HG02870 (cell line): Measurements from ENCODE around the gene TTLL9.
A peak's percentile ranks its signal among the peaks of the same experiment; 100 is the strongest.
"Not testable (repeated sequence)": the region's sequence is repeated elsewhere in the genome, so short reads cannot be mapped to it uniquely, and the experiment has no call there.

ENCODE experiments used
- ATAC-seq: cut with Tn5 transposase; IDR thresholded peaks from one replicate; pipeline ENCODE4 v1.9.1; 2021; ENCODE audit warnings: mild to moderate bottlenecking, moderate library complexity; ENCODE audit not compliant: unreplicated experiment

Gene TTLL9

GRCh38 chr20:31916708-31917107 is 46.3 kb downstream of the TTLL9 start:
- ATAC-seq, result no peak

DNA sequence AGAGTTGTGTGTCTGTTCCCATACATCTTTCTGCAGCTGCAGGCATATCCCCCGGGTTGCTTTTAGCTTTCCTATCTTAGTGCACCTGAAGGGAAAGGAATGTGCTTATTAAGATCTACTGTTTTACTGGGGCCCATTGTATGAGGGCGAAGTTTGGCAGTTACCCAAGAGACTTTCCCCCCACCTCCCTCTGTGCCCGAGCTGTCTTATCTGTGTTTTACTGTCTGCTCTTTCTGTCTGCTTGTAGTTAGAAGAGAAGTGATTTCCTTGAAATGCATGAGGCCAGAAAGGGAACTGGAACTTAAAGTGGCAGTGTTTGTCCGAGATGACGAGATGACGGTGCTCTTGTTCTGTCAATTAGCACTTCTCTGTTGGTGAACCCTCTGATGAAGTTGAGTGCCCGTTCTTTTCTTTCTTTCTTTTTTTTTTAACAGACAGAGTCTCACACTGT is 47.6 kb downstream of the TTLL9 start:
- ATAC-seq, result not testable (repeated sequence)

DNA sequence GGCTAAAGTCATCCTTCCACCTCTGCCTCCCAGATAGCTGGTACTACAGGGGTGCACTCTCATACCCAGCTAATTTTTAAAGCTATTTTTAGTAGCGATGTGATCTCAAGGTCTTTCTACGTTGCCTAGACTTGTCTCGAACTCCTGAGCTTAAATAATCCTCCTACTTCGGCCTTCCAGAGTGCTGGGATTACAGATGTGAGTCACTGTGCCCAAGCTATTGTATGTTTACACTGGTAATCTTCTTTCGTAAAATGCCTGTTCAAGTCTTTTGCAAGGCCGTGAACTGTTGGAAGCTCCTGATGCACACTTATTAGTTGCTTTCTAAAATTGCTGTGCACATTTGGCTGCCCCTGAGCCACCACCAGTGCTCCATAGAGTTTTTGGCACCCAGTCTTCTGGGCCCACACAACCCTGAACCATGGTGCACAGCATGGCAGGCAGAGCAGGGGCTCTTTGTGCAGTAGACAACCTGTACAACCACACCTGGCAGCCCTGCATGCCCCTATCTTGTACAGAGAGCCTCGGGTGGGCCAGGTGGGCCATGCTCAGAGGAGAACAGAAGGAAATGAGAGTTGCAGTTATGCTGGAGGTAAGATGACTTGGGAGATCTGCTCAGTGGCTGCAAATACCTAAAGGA is 48.2 kb downstream of the TTLL9 start:
- no peak for ATAC-seq

- no peak for ATAC-seq
These were observed 49.1 kb downstream of the TTLL9 start for GRCh38 chr20:31919410-31920155.

GRCh38 chr20:31920275-31920855 is 49.9 kb downstream of the TTLL9 start:
- ATAC-seq, result no peak

DNA sequence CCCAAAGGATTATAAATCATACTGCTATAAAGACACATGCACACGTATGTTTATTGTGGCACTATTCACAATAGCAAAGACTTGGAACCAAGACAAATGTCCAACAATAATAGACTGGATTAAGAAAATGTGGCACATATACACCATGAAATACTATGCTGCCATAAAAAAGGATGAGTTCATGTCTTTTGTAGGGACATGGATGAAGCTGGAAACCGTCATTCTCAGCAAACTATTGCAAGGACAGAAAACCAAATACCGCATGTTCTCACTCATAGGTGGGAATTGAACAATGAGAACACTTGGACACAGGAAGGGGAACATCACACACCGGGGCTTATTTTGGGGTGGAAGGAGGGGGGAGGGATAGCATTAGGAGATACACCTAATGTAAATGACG is 51.0 kb downstream of the TTLL9 start:
- ATAC-seq, result not testable (repeated sequence)

GRCh38 chr20:31922181-31922580 is 51.7 kb downstream of the TTLL9 start:
- no peak for ATAC-seq

DNA sequence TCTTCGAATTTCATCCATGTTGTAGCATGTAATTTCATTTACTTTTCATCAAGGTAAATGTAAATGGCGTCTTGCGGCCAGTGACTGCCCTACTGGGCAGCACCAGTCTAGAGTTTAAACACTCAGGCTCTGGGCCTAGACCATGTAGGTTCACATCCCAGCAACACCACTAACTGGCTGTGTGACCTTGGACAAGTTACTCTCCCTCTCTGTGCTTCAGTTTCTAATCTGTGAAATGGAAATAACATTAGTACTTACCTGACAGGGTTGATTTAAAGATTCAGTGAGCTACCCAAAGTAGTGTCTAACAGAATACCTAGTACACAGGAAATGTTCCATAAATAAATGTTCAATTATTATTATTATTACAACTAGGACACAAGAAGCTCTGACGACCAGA is 52.2 kb downstream of the TTLL9 start:
- no peak for ATAC-seq

DNA sequence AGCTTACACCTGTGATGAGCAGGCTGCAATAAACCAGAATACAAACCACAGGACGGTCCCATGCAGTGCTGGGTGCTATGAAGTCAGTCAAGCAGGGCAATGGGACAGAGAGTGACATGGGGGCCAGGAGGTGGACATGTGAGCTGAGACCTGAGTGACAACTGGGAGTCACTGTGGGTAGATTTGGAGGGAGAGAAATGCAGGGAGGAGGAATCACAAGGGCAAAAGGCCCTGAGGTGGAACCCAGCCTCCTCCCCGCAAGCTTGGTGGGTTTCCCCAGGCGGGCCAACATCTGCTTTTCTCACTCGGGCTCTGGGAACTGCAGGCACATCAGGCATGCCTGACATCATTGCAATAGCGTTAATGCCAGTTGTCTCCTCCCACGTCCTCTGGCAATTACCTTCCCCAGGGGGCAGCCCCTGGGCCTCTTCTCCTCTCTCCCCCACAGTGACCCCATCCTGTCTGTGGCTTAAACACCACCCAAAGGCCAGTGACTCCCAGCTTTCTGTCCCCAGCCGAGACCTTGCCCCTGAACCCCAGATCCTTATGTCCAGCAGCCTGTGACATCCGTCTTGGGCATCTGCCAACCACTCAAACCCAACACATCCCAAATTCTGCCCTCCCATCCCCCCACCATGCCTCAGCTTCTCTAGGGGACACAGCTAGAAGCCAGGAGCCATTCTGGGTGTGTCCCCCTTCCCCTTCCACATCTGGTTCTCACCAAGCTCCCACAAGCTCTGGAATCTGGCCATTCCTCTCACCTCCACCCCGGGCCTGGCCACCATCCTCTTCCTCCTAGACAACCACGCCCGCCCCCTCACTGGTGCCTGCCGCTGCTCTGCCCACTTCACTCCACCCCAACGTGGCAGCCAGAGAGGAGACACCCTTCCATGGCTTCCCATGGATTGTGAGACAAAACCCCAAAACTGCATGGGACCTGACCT is 53.2 kb downstream of the TTLL9 start:
- ATAC-seq, result peak; percentile 81

GRCh38 chr20:31924561-31924960 is 54.1 kb downstream of the TTLL9 start:
- ATAC-seq, result no peak

DNA sequence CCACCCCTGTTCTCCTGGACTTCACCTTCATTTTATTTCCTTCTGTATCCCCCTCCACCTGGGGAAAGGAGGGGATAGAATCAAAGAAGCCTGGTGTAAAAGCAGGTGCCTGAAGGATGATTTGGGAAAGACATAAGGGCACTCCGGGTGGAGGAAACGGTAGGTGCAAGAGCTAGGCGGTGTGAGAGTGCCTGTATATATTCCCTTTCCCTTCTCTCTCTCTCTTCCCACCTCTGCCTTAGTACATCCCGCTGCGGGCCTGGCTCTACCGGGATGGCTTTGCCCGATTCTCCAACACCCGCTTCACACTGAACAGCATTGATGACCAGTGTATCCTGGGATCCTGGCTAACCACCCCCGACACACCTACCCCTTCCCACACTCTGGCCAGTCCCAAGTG is 55.2 kb downstream of the TTLL9 start:
- ATAC-seq, result no peak

DNA sequence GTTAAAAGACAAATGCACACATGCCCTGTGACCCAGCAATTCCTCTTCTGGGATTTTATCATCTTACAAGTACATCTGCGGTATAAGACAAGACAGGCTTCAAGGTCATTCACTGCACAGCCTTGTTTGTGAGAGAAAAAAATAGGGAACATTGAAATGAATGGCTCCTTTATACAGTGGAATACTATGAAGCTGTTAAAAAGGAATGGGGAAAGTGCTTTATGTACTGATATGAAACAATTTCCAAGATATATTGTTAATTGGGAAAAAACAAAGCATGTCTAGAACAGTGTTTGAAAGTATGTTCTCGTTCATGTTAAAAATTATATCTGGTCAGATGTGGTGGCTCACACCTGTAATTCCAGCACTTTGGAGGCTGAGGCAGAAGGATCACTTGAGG is 56.1 kb downstream of the TTLL9 start:
- no peak for ATAC-seq

DNA sequence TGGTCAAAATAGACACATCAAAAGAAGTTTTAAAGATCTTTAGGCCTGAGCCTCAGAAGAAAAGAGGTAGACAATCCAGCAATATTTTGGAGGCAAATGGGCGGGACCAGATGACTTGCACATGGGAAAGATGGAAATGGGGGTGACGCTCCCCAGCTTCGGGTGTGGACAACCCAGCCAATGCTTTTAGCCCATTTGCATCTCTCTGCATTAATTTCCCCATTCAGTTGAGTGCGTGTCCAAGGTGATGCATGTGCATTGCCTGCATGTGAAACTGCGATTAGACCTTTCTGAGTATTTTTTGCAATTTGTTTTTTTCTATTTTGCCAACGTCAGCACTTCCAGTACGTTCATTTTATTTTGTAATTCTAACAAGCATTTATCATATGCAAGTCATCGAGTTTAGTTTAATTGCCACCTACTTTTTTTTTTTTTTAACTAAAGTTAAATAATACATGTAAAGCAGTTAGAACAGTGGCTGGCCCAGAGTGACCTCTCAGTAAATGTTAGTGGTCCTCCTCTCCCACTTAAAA is 57.3 kb downstream of the TTLL9 start:
- ATAC-seq, result no peak

- not testable (repeated sequence) for ATAC-seq
These were observed 59.2 kb downstream of the TTLL9 start for GRCh38 chr20:31929631-31930030.

DNA sequence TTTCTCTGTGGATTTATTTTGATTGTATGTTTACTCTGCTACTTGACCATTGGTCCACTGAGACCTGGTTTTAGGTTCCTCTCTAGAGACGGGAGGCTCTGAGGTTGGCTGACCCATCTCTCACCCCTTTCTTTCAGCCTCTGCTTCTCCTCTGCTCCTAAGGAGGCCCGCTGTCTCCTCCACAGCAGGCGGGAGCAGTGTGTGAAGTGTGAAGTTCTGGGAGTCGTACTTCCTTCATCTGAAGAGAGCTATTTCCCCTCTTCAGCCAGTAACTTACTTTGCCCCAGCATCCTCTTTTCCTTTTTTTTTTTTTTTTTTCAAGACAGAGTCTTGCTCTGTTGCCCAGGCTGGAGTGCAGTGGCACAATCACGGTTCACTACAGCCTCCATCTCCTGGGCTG is 60.3 kb downstream of the TTLL9 start:
- no peak for ATAC-seq

DNA sequence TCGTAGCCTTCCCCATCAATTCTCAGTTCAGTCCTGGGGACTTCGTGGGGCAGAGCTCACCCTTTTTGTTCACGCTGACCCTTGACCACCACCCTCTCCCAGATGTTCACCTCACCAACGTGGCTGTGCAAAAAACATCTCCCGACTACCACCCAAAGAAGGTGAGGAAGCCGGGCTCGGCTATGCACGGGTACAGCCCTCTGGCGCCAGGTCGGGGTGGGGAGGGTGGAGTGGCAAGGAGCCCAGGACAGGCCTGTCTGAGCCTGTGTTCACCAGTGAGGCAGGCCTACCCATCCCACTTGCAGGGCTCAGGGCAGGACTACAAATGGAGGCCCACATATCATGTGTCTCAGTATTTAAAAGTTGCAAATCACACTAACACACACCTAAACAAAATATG is 63.3 kb downstream of the TTLL9 start:
- no peak for ATAC-seq

DNA sequence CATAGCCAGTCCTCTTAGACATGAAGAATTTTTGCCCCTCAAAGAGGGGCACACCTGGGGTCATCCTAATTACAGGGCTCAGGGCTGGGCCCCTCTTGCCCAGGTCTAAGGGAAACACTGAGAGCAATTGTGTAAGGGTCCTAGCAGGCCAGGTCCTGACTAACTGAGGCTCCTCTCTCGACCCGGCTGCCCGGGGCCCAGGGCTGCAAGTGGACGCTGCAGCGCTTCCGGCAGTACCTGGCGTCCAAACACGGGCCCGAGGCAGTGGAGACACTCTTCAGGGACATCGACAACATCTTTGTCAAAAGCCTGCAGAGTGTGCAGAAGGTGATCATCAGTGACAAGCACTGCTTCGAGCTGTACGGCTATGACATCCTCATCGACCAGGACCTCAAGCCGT is 64.1 kb downstream of the TTLL9 start:
- no peak for ATAC-seq

DNA sequence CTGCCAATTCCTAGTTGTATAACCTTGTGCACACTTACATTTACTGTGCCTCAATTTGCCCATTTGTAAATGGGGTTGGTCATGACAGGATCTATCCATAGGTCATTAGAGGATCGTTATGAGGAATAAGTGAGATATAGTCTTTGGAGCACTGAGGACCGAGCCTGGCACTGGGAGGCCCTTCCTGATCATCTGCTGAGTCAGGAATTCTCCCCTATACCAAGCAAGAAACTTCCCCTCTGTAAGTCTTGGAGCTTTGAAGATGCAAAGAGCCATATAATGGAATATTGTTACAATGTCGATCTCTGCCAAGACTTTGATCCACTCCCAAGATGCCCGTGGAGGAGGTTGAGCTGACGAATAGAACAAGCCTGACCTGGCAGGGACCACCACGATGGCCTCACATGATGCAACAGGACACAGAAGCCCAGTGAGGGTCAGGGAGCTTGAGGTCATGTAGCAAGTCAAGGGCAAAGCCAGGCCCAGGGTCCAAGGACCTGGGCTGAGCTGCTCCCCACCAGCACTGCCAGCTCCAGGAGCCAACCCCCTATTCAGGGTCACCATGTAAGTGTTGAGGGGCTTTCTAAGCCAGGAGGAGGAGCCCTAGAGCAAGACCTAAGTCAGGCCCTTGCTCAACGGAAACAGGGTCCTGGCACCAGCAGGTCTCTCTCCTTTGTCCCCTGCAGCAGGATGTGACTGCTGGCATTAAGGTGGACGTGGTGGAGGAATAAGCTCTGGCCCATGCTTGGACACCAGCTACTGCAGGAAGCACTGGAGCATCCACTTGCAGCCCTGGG is 64.7 kb downstream of the TTLL9 start:
- no peak for ATAC-seq

DNA sequence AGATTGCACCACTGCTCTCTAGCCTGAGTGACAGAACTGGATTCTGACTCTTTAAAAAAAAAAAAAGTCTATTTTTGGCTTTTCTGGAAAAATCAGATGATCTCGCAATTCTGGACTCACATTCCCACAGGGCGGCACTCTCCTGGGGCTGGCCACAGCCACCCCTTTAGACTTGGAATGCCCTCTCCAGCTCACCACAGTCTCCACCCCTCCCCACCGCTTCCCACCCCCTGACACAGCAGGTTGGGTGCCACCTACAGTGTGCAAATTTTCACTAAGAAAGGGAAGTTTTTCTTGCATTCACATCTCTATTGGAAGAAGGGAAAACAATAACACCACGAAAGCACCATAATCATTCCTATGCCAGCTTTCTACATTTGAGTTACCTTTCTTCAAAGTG is 66.0 kb downstream of the TTLL9 start:
- no peak for ATAC-seq

DNA sequence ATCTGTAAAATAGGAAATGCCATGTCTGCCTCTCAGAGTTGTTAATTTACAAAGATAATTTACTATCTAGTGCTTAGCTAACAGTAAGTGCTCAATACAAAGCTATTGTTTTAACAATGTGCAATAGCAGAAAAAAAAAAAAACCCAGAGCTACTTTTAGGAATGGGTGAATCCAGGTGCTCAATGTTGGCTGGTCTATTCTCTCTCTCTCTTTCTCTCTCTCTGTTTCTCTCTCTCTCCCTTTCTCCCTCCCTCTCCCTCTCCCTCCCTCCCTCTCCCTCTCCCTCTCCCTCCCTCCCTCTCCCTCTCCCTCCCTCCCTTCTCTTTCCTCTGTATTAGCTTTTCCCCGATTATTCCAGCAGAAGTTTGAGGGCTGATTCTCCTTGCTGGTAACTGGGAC is 67.4 kb downstream of the TTLL9 start:
- ATAC-seq, result no peak
